K562 treated with DMSO at 1 percent for 4 hours (cell line): ENCODE data around the gene ARL17B. TPM values are rescaled to one million over a fixed set of nuclear protein-coding genes. Genes with fewer than 3 reads are reported as not detected.

Experiments
- total RNA-seq: library from RNA; unstranded; fragments of 300-600 nt; gene quantifications from 2 replicates; pipeline ENCODE4 v1.2.3, GENCODE V29; 2022; ENCODE audit not compliant: insufficient read depth

Gene ARL17B
- total RNA-seq: 0.97 and 2.6 TPM in 2 replicates

GRCh38 chr17:46361755-46362154 is at the start of gene ARL17B:
TSS of gene ARL17B (minus strand) at chr17:46361766. CDS start at chr17:46358397, 3,369 bp downstream.

GRCh38 chr17:46294831-46295230 is 66.7 kb downstream of the ARL17B start, which contains the start of gene LRRC37A:
TSS of gene LRRC37A (plus strand) at chr17:46295131. CDS start at chr17:46295134, 3 bp downstream.

Other genes starting within 250 kb of the ARL17B start
- gene KANSL1, start 168.3 kb downstream of the ARL17B start, total RNA-seq: 17.7 and 20.1 TPM in 2 replicates
- gene LRRC37A, start 66.6 kb downstream of the ARL17B start, total RNA-seq: 1.1 and 1.3 TPM in 2 replicates
- gene LRRC37A2, start 150.7 kb upstream of the ARL17B start, total RNA-seq: 3.9 and 5.0 TPM in 2 replicates
- 3.7 and 5.6 TPM in 2 replicates for gene ARL17A, start 217.9 kb upstream of the ARL17B start, total RNA-seq
- 25.9 and 34.7 TPM in 2 replicates for gene NSF, start 228.9 kb upstream of the ARL17B start, total RNA-seq